ENCODE data around the gene ENPP3.

ENPP3 gene

GRCh38 chr6:131642987-131643611, 6.0 kb downstream of the ENPP3 start:
- DNase-seq = no peak

- no peak for DNase-seq
These were observed 6.9 kb downstream of the ENPP3 start for GRCh38 chr6:131643855-131644460.

DNA sequence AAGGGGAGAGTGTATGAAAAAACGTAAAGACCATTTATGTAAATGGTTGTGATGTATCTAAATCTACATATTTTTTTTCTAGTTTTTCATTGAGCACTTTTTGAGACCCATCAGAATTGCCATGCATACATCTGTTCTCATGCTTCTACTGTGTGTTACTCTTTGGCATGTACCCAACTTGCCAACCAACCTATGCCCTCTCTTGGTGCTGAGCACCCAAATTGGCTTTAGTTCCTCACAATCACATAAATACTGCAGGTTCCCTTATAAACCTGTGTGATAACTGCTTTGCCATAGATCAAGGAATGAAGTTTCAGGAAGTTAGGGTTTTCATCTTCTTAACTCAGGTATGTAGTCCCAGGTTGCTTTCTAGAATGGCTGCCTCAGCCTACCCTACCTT, 7.8 kb downstream of the ENPP3 start:
- DNase-seq = no peak

DNA sequence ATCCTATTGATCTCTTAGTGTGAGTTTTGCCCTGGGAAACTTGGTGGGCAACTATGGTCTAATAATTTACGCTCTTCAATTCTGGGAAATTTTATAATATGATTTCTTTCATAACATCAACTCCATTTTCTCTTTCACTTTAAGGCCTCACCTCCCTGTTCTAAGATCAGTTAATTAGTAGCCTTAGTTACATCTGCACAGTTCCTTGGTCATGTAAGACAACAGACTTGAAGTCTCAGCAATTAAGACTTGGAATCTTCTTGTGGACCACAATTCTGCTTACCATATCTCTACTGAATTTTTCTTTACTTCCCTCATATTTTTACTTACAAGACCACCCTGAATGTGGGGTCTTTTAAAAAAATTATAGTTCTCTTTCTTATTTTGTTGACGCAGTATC, 8.7 kb downstream of the ENPP3 start:
- DNase-seq = no peak

DNA sequence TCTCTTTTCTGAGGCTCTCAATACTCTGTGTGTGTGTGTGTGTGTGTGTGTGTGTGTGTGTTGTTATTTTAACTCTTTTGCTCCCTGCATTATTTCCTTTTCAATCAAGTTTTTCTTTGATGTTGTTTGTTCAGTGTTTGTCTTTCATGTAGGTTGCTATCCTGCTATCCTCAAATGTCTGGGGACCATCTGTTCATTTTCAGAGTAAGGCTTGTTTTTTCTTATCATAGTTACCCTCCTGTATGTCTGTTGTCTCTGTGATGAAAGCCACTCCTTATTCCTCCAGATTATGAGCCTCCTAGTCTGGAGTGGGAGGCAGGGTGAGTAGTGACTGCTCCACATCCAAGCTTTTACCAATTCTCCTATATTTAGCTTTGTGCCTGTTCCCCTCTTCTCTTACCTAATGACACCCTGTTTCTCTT, 9.2 kb downstream of the ENPP3 start:
- no peak for DNase-seq

DNA sequence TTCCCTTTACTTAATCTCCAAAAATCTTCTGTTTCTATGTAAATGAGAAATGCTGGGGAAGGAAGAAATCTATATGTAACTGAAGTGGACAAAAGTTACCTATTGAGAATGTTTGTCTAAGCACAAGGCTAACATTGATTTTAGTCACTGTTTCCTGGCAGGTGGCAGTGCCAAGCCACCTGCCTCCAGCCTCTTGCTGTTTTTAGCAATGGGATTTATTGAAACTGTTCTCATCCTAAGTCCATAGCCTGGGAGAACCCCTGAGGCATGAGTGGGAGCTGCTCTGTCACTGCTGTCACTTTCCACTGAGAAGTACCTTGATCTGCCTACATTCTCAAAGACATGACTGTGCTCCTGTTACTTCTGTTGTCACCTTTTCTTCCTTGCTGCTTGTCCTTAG, 14.7 kb downstream of the ENPP3 start:
- no peak for DNase-seq

- no peak for DNase-seq
These were observed 15.4 kb downstream of the ENPP3 start for GRCh38 chr6:131652472-131652871.

GRCh38 chr6:131654326-131654725, 17.2 kb downstream of the ENPP3 start:
- DNase-seq = no peak

GRCh38 chr6:131655387-131655786, 18.3 kb downstream of the ENPP3 start:
- no peak for DNase-seq

DNA sequence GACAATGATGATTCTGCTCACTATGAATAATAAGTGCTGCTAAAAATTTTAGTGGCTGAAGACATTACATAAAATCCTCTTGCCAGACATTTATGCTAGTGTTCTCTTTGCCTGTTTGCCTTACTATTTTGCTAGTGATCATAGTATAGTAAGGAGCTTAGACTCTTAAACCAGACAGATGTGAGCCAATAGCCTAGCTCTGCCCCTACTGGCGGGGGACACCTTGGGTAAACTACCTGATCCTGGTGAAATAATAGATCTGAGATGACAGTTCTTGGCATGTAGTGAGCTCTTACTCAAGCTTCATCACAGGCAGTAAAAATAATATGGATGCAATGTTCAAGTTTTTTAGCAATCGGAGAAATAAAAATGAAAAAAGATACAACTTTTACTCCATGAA, 18.8 kb downstream of the ENPP3 start:
- no peak for DNase-seq

- no peak for DNase-seq
These were observed 19.6 kb downstream of the ENPP3 start for GRCh38 chr6:131656667-131657066.

GRCh38 chr6:131657222-131657621, 20.1 kb downstream of the ENPP3 start:
- no peak for DNase-seq

DNA sequence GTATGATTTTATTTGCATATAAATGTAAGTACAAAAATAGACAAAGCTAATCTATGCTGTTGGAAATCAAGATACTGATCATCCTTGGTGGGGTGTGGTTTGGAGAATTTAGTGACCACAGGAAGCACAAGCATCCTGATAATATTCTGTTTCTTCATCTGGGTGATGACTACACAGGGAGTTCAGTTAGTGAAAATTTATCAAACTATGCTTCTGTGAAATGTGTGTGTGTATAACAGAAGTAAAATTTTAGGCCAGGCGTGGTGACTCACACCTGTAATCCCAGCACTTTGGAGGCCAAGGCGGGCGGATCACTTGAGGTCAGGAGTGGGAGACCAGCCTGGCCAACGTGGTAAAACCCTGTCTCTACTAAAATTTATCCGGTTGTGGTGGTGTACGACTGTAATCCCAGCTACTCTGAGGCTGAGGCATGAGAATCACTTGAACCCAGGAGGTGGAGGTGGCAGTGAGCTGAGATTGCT, 20.6 kb downstream of the ENPP3 start:
- DNase-seq = no peak

DNA sequence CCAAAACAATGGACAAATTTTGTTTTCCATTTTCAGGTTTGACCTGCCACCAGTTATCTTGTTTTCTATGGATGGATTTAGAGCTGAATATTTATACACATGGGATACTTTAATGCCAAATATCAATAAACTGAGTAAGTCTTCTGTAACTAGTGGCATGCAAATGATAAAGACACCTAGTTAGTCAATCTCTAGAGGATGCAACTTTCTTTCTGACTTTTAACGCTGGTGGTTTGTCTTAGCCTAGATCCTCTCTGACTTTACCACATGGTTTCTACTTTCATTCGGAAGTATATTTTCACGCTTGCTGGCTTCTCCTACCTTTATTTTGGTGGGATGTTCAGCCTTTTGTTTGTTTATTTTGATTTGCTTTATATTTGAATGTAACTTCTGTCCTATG, 21.2 kb downstream of the ENPP3 start:
- DNase-seq = no peak

GRCh38 chr6:131660195-131660594, 23.1 kb downstream of the ENPP3 start:
- DNase-seq = no peak

DNA sequence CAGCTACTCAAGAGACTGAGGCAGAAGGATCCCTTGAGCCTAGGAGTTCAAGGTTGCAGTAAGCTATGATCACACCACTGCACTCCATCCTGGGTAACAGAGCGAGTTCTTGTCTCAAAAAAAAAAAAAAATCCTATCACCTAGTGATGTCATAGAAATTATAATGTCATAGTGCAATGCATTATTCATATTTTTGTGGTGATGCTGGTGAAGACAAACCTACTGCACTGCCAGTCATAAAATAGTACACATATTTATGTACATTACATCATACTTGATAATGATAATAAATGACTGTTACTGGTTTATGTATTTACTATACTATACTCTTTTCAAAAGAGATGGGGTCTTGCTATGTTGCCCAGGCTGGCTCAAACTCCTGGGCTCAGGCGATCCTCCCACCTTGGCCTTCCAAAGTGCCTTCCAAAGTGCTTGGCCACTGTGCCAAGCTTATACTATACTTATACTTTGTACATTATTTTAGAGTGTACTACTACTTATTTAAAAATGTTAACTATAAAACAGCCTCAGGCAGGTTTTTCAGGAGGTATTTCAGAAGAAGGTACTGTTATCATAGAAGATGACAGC, 26.6 kb downstream of the ENPP3 start:
- no peak for DNase-seq

GRCh38 chr6:131669891-131670290, 32.8 kb downstream of the ENPP3 start:
- DNase-seq = no peak

GRCh38 chr6:131673184-131673583, 36.1 kb downstream of the ENPP3 start:
- no peak for DNase-seq

DNA sequence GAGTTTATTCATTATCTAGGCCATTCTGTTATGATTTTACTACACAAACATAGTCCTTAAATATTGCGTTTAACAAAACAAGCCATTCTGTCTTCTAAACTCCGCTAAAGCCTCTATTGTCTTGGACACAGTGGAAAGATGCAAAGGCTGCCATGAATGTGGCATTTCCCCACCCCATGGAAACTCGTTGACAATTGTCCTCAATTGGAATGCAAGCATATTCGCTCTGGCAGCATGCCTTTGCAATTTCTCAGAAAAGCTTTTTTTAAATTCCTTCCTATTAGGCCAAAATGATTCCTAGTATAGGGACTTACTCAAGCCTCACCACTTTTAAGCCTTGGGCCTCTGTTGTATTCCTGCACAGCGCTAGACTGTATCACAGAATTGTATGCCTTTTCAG, 41.3 kb downstream of the ENPP3 start:
- no peak for DNase-seq

- no peak for DNase-seq
These were observed 43.8 kb downstream of the ENPP3 start for GRCh38 chr6:131680868-131681267.

GRCh38 chr6:131681585-131681984, 44.5 kb downstream of the ENPP3 start:
- no peak for DNase-seq

DNA sequence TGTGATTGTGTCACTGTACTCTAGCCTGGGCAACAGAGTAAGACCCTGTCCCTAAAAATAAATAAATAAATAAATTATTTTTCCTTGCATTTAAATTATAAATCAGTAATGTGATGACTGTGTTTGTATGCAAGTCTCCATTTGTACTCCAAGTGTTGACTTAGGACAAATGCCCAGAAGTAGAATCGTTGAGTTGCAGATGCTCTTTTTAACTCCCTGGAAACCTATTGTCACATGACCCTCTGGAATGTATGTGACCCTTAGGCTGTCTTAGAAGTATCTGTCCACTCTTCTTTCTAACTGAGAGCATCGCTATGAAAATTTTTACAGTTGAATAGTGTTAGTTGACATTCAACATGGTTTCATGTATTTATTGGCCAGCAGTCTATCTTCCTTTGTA, 45.3 kb downstream of the ENPP3 start:
- DNase-seq = no peak

GRCh38 chr6:131683479-131683878, 46.4 kb downstream of the ENPP3 start:
- DNase-seq = no peak

- no peak for DNase-seq
These were observed 48.2 kb downstream of the ENPP3 start for GRCh38 chr6:131685266-131685780.

Data from NCI-H2227 treated with DMSO at 0.1 percent for 48 hours (cell line).